ENCODE measurements around the gene ARCN1. TPM values are rescaled to one million over a fixed set of nuclear protein-coding genes. Genes with fewer than 3 reads are reported as not detected.

ARCN1 gene
- total RNA-seq, 1 donor from 2014 or later, result 99.4 TPM

DNA sequence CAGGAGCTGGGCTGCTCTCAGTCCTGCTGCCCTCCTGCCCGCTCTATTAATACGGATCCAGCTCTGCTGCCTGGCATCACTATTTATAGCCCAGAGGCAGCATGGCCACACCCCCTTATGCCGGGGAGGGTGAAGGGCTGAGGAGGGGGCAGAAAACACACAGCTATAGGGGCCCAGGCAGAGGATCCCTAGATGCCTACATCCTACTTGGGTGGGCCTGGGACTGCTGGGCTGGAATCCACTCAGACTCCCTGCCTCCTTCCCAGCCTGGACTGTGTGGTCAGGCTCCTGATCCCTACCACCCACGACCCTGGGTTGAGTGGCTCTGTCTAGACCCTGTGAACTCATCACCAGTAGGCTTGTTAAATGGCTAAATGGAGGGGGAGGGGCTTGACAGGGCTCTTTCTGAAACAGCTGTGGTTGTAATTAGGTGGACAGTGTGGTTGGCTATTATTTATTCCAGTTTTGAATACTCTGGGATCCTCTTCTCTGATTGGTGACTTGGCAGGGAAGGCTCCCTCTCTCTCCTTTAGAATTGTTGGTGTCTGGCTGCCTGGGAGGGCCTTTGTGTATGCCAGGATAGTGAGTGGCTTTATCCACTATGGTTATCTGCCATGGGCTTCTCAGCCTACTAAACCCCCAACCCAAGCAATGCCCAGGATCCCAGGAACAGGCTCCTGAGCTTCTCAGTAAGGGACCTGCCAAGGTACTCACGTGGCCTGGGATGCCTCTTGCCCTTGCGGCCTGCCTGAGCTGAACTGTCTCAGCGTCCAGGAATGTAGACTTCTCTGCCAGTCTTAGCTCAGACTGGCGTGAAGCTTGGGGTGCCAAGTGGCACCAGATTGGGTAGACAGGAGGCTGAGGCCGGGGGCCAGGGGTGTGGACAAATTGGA lies 50.4 kb downstream of the ARCN1 start:
- TF ChIP-seq, protein P1, sequence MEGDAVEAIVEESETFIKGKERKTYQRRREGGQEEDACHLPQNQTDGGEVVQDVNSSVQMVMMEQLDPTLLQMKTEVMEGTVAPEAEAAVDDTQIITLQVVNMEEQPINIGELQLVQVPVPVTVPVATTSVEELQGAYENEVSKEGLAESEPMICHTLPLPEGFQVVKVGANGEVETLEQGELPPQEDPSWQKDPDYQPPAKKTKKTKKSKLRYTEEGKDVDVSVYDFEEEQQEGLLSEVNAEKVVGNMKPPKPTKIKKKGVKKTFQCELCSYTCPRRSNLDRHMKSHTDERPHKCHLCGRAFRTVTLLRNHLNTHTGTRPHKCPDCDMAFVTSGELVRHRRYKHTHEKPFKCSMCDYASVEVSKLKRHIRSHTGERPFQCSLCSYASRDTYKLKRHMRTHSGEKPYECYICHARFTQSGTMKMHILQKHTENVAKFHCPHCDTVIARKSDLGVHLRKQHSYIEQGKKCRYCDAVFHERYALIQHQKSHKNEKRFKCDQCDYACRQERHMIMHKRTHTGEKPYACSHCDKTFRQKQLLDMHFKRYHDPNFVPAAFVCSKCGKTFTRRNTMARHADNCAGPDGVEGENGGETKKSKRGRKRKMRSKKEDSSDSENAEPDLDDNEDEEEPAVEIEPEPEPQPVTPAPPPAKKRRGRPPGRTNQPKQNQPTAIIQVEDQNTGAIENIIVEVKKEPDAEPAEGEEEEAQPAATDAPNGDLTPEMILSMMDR (IDR thresholded peaks at IDR 0.05; ENCODE audit: borderline replicate concordance), result no peak
- peaks cover 42% of the 10 kb centered on the region for H3K36me3 ChIP-seq

DNA sequence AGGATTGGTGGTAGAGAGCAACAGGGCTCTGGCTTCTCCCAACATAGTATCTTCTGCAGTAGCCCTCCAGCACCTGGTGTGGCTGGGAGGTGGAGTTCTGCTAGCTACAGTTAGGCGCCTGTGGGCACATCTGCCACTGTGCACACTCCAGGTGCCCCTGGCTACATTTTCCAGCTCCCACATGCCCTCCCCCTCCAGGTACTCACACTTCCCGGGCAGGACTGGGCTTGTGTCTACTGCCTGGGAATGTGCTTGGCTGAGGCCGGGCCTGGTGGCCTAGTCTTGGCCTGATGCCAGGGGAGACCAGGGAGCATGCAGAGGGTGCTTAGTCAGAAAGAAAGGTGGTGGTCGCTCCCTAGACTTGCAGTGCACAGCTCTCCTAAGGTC lies 51.1 kb downstream of the ARCN1 start:
- DNase-seq, result no peak
- Histone ChIP-seq H3K27ac (replicated peaks) (peak overlapping the region; percentile 91), H3K9me3 (replicated peaks) (no peaks in the 10 kb centered on the region), H3K4me1 (peaks cover 98% of the 10 kb centered on the region), H3K36me3 (peaks cover 44% of the 10 kb centered on the region), H3K27me3 (ENCODE audit: low read depth) (no peaks in the 10 kb centered on the region), H3K4me3 (peak overlapping the region; percentile 72)
- intact Hi-C loops (cut with micrococcal nuclease), result no loop called here
- TF ChIP-seq, protein P1 (IDR thresholded peaks at IDR 0.05; ENCODE audit: borderline replicate concordance), result no peak

More for the DNA sequence above, 50.4 kb downstream of the ARCN1 start:
- Histone ChIP-seq H3K4me3 (peak overlapping the region; percentile 72), H3K9me3 (replicated peaks) (no peaks in the 10 kb centered on the region), H3K4me1 (peaks cover 98% of the 10 kb centered on the region), H3K27me3 (ENCODE audit: low read depth) (no peaks in the 10 kb centered on the region), H3K27ac (replicated peaks) (peak overlapping the region; percentile 91)
- DNase-seq, result peak; percentile 62
- intact Hi-C loops (cut with micrococcal nuclease), result no loop called here

DNA sequence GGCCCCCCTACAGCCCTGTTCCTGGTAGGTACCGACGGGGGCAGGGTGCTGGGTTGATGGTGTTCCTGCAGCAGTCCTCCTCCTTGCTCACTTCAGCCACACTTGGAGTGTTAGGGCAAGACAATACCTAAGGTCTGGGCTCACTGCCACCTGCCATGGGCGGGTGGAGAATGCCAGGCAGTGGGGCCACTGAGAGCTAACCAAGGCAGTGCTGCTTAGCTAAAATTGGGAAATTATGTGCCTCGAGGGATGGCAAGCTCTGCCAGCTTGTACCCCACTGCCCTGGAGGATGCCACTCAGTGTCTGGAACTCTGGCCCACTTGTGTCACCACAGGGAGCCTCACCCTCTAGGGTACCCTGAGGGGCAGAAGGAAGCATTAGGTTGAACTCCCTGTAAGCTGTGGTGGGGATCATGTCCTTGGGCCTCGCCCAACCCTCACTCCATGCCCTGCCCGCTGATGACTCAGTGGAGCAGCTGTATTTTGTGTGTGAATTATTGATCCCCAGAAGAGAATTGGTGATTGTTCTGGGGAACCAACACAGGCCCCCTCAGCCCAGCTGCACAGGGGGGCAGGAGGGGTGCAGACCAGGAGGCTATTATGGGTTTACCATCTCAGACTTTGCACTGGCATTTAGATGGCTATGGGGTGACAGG lies 53.0 kb downstream of the ARCN1 start:
- TF ChIP-seq, protein P1 (IDR thresholded peaks at IDR 0.05; ENCODE audit: borderline replicate concordance), result no peak
- no peaks in the 10 kb centered on the region for H3K27me3 ChIP-seq (ENCODE audit: low read depth)
- peak overlapping the region; percentile 30 for H3K27ac ChIP-seq (replicated peaks)
- H3K4me1 ChIP-seq, result peaks cover 98% of the 10 kb centered on the region
- DNase-seq, result no peak
- no peaks in the 10 kb centered on the region for H3K9me3 ChIP-seq (replicated peaks)
- intact Hi-C loops (cut with micrococcal nuclease), result no loop called here
- peaks cover 63% of the 10 kb centered on the region for H3K36me3 ChIP-seq
- H3K4me3 ChIP-seq, result no peak overlapping the region

DNA sequence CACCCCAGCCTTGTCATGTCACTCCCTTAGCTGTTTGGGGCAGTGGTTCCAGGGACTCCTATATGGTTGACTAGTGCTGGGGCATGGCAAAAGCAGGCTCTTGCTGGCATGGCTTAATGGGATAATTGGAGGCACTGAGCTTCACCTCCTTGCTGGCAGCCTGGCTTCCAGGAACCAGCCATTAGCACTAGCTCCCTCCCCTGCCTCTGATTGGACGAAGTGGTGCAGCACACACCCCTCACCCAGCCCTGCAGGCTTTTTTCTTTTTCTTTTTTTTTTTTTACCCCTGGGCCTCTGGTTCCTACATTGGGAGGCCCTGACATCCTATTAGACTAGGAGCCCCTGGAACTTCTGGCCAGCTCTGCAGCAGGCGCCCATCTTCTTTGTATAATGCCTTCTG lies 53.8 kb downstream of the ARCN1 start:
- Histone ChIP-seq H3K9me3 (replicated peaks) (no peaks in the 10 kb centered on the region), H3K36me3 (peaks cover 71% of the 10 kb centered on the region), H3K27ac (replicated peaks) (peak overlapping the region; percentile 30), H3K27me3 (ENCODE audit: low read depth) (no peaks in the 10 kb centered on the region), H3K4me1 (peaks cover 98% of the 10 kb centered on the region), H3K4me3 (no peak overlapping the region)
- TF ChIP-seq, protein P1 (IDR thresholded peaks at IDR 0.05; ENCODE audit: borderline replicate concordance), result no peak
- intact Hi-C loops (cut with micrococcal nuclease), result no loop called here
- no peak for DNase-seq

DNA sequence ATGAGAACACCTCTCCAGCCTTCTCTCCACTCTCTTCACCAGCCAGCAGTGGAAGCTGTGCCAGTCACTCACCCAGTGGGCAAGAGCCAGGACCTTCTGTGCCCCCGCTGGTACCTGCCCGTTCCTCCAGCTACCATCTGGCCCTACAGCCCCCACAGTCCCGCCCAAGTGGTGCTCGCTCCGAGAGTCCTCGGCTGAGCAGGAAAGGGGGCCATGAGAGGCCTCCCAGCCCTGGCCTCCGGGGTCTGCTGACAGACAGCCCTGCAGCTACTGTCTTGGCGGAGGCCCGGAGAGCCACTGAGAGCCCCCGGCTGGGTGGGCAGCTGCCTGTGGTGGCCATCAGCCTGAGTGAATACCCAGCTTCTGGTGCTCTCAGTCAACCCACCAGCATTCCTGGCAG lies 55.4 kb downstream of the ARCN1 start:
- Histone ChIP-seq H3K27me3 (ENCODE audit: low read depth) (no peaks in the 10 kb centered on the region), H3K4me1 (peaks cover 98% of the 10 kb centered on the region), H3K9me3 (replicated peaks) (no peaks in the 10 kb centered on the region), H3K4me3 (no peak overlapping the region), H3K36me3 (peaks cover 87% of the 10 kb centered on the region), H3K27ac (replicated peaks) (peak overlapping the region; percentile 79)
- intact Hi-C loops (cut with micrococcal nuclease), result no loop called here
- TF ChIP-seq, protein P1 (IDR thresholded peaks at IDR 0.05; ENCODE audit: borderline replicate concordance), result no peak
- DNase-seq, result no peak

All from left ventricle myocardium inferior (tissue), 1 donor.